Activated naive CD4-positive, alpha-beta T cell treated with anti-CD3 and anti-CD28 coated beads, Interleukin-2, amount 10 ng/mL, durations not matched to agents 7 days and 5 days (primary cell): ENCODE measurements around the gene VRK2.
"Not testable (repeated sequence)": the region's sequence is repeated elsewhere in the genome, so short reads cannot be mapped to it uniquely, and the experiment has no call there.

Source experiments
- CTCF ChIA-PET: fragments of 350-600 bp; sonication (Branson Sonifier 250); formaldehyde crosslinking; loops from one replicate; lab custom pipeline; 2021; ENCODE audit warnings: antibody characterized with exemption; lab: Charles Lee
- DNase-seq: peaks from one replicate; pipeline ENCODE4 v3.0.0-alpha.2; 2020
- H3K27ac Mint-ChIP-seq: one replicate; pipeline ENCODE4 v1.8.0; 2021; ENCODE audit warnings: mild to moderate bottlenecking, moderate library complexity, mixed read lengths
- H3K27me3 Mint-ChIP-seq: one replicate; pipeline ENCODE4 v1.8.0; 2021; ENCODE audit warnings: mild to moderate bottlenecking, mixed read lengths
- H3K36me3 Mint-ChIP-seq: one replicate; pipeline ENCODE4 v1.8.0; 2021; ENCODE audit warnings: mixed read lengths
- H3K4me1 Mint-ChIP-seq: one replicate; pipeline ENCODE4 v1.8.0; 2021; ENCODE audit warnings: mixed read lengths
- H3K4me3 Mint-ChIP-seq: one replicate; pipeline ENCODE4 v1.8.0; 2021; ENCODE audit warnings: mild to moderate bottlenecking, moderate library complexity, mixed read lengths
- H3K9me3 Mint-ChIP-seq: one replicate; pipeline ENCODE4 v1.8.0; 2021; ENCODE audit warnings: mixed read lengths

Gene VRK2

GRCh38 chr2:58107803-58108710, 61.5 kb downstream of the VRK2 start:
- Mint-ChIP-seq H3K27ac (no peak overlapping the region), H3K4me3 (no peak overlapping the region), H3K36me3 (peaks cover 7% of the 10 kb centered on the region), H3K9me3 (no peaks in the 10 kb centered on the region), H3K4me1 (no peaks in the 10 kb centered on the region), H3K27me3 (no peaks in the 10 kb centered on the region)
- DNase-seq = no peak
- CTCF ChIA-PET = no interaction called here

GRCh38 chr2:58109481-58109880, 62.9 kb downstream of the VRK2 start:
- Mint-ChIP-seq H3K4me1 (no peaks in the 10 kb centered on the region), H3K27me3 (no peaks in the 10 kb centered on the region), H3K9me3 (no peaks in the 10 kb centered on the region), H3K36me3 (peaks cover 8% of the 10 kb centered on the region), H3K4me3 (no peak overlapping the region), H3K27ac (no peak overlapping the region)
- DNase-seq = no peak
- CTCF ChIA-PET = no interaction called here

- H3K36me3 Mint-ChIP-seq = peaks cover 8% of the 10 kb centered on the region
- DNase-seq = no peak
- H3K4me3 Mint-ChIP-seq = no peak overlapping the region
- no peaks in the 10 kb centered on the region for H3K9me3 Mint-ChIP-seq
- H3K27me3 Mint-ChIP-seq = no peaks in the 10 kb centered on the region
- no peak overlapping the region for H3K27ac Mint-ChIP-seq
- no peaks in the 10 kb centered on the region for H3K4me1 Mint-ChIP-seq
- CTCF ChIA-PET = no interaction called here
These were observed 64.2 kb downstream of the VRK2 start for GRCh38 chr2:58110765-58111164.

- H3K4me1 Mint-ChIP-seq, CTCF ChIA-PET, H3K9me3 Mint-ChIP-seq, H3K4me3 Mint-ChIP-seq, H3K27me3 Mint-ChIP-seq, H3K27ac Mint-ChIP-seq, DNase-seq: not testable (repeated sequence)
- H3K36me3 Mint-ChIP-seq = peaks cover 16% of the 10 kb centered on the region
These were observed 67.0 kb downstream of the VRK2 start for GRCh38 chr2:58113563-58113962.

GRCh38 chr2:58120626-58121229, 74.1 kb downstream of the VRK2 start:
- CTCF ChIA-PET = no interaction called here
- H3K27ac Mint-ChIP-seq = no peak overlapping the region
- no peak for DNase-seq
- H3K4me1 Mint-ChIP-seq = no peaks in the 10 kb centered on the region
- no peaks in the 10 kb centered on the region for H3K9me3 Mint-ChIP-seq
- peaks cover 25% of the 10 kb centered on the region for H3K36me3 Mint-ChIP-seq
- H3K27me3 Mint-ChIP-seq = no peaks in the 10 kb centered on the region
- H3K4me3 Mint-ChIP-seq = no peak overlapping the region

- Mint-ChIP-seq H3K36me3 (peaks cover 22% of the 10 kb centered on the region), H3K27ac (no peak overlapping the region), H3K4me1 (no peaks in the 10 kb centered on the region), H3K4me3 (no peak overlapping the region), H3K27me3 (no peaks in the 10 kb centered on the region), H3K9me3 (no peaks in the 10 kb centered on the region)
- CTCF ChIA-PET = no interaction called here
- no peak for DNase-seq
These were observed 75.4 kb downstream of the VRK2 start for GRCh38 chr2:58122040-58122439.

GRCh38 chr2:58122540-58122939, 75.9 kb downstream of the VRK2 start:
- Mint-ChIP-seq H3K4me3 (no peak overlapping the region), H3K27ac (no peak overlapping the region), H3K4me1 (no peaks in the 10 kb centered on the region), H3K36me3 (peaks cover 22% of the 10 kb centered on the region), H3K27me3 (no peaks in the 10 kb centered on the region), H3K9me3 (no peaks in the 10 kb centered on the region)
- CTCF ChIA-PET = no interaction called here
- DNase-seq = no peak

- Mint-ChIP-seq H3K36me3 (peaks cover 16% of the 10 kb centered on the region), H3K4me3 (no peak overlapping the region), H3K4me1 (no peaks in the 10 kb centered on the region), H3K9me3 (no peaks in the 10 kb centered on the region), H3K27ac (no peak overlapping the region), H3K27me3 (no peaks in the 10 kb centered on the region)
- CTCF ChIA-PET = no interaction called here
- DNase-seq = no peak
These were observed 80.5 kb downstream of the VRK2 start for GRCh38 chr2:58127111-58127510.

- Mint-ChIP-seq H3K4me1 (no peaks in the 10 kb centered on the region), H3K27me3 (no peaks in the 10 kb centered on the region), H3K27ac (no peak overlapping the region), H3K4me3 (no peak overlapping the region), H3K9me3 (no peaks in the 10 kb centered on the region), H3K36me3 (peaks cover 5% of the 10 kb centered on the region)
- CTCF ChIA-PET = no interaction called here
- no peak for DNase-seq
These were observed 83.6 kb downstream of the VRK2 start for GRCh38 chr2:58130238-58130637.

GRCh38 chr2:58131191-58132011, 84.8 kb downstream of the VRK2 start:
- no peaks in the 10 kb centered on the region for H3K27me3 Mint-ChIP-seq
- H3K9me3 Mint-ChIP-seq = no peaks in the 10 kb centered on the region
- H3K4me1 Mint-ChIP-seq = no peaks in the 10 kb centered on the region
- no peak overlapping the region for H3K27ac Mint-ChIP-seq
- no peak overlapping the region for H3K4me3 Mint-ChIP-seq
- no peak for DNase-seq
- peaks cover 8% of the 10 kb centered on the region for H3K36me3 Mint-ChIP-seq
- CTCF ChIA-PET = no interaction called here

- no peak for DNase-seq
- Mint-ChIP-seq H3K4me1 (no peaks in the 10 kb centered on the region), H3K36me3 (peaks cover 11% of the 10 kb centered on the region), H3K27me3 (no peaks in the 10 kb centered on the region), H3K9me3 (no peaks in the 10 kb centered on the region), H3K27ac (no peak overlapping the region), H3K4me3 (no peak overlapping the region)
- CTCF ChIA-PET = no interaction called here
These were observed 86.8 kb downstream of the VRK2 start for GRCh38 chr2:58133395-58133794.

- Mint-ChIP-seq H3K36me3 (peaks cover 21% of the 10 kb centered on the region), H3K27ac (no peak overlapping the region), H3K9me3 (no peaks in the 10 kb centered on the region), H3K4me1 (no peaks in the 10 kb centered on the region), H3K27me3 (no peaks in the 10 kb centered on the region), H3K4me3 (no peak overlapping the region)
- no peak for DNase-seq
- CTCF ChIA-PET = no interaction called here
These were observed 89.3 kb downstream of the VRK2 start for GRCh38 chr2:58135861-58136260.

- no peaks in the 10 kb centered on the region for H3K9me3 Mint-ChIP-seq
- no peak overlapping the region for H3K27ac Mint-ChIP-seq
- H3K27me3 Mint-ChIP-seq = no peaks in the 10 kb centered on the region
- H3K4me1 Mint-ChIP-seq = no peaks in the 10 kb centered on the region
- no peak for DNase-seq
- no peak overlapping the region for H3K4me3 Mint-ChIP-seq
- H3K36me3 Mint-ChIP-seq = peaks cover 19% of the 10 kb centered on the region
- CTCF ChIA-PET = no interaction called here
These were observed 90.6 kb downstream of the VRK2 start for GRCh38 chr2:58137221-58137620.

GRCh38 chr2:58137856-58138255, 91.2 kb downstream of the VRK2 start:
- Mint-ChIP-seq H3K4me3 (no peak overlapping the region), H3K9me3 (no peaks in the 10 kb centered on the region), H3K27ac (no peak overlapping the region), H3K36me3 (peaks cover 18% of the 10 kb centered on the region), H3K27me3 (no peaks in the 10 kb centered on the region), H3K4me1 (no peaks in the 10 kb centered on the region)
- no peak for DNase-seq
- CTCF ChIA-PET = no interaction called here
